ENCODE data around the gene LBR.
A peak's percentile ranks its signal among the peaks of the same experiment; 100 is the strongest.

The LBR gene

DNA sequence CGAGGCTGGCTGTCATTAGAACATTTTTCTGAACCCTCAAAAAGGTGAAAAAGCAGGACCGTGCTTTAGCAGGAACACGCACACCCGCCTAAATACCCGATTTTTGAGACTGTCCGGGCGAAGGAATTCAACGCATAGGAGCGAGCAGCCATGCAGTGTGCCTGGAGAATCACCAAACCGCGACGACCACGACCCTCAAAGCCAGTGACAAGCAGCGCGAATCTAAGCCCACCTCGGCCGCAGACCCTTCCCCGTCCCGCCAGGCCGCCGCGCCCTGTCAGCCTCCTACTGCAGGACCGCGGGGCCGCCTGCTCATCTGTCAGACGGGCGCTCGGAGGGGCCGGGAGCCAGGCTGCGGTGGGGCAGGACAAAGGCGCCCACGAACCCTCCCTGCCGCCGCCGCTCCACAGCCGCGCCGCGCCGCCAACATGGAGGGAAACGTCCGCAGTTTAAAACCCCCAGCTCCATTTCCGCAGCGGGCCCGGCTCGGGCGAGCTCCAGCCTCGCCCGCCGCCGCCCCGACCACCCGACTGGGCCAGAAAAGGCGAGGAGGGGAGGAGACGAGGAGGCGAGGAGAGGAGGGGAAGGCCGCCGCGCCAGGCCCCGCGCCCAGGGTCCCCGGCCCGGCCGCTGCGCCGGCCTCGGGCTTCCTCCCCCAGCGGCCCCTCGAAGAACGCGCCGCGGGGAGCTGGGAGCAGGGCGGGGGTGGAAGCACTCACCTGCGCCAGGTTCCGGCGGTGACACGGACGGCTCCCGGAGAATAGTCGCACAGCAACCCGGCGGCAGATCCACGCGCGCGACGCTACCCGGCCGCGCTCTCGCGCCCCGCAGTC lies at the start of gene LBR:
LBR (minus strand) TSS at position 804 of the 833 bp plus-strand sequence. CDS start 3,963 bp downstream, outside the sequence.
- TF ChIP-seq CTCF (IDR thresholded peaks at IDR 0.05; ENCODE audit: unreplicated experiment in 3 of 3): no peak
- Mint-ChIP-seq H3K36me3 (ENCODE audit: low read depth) (no peaks in the 10 kb centered on the region), H3K4me3 (peak within 1 kb of the TSS; percentile 90 to 94 (median 90)), H3K4me1 (peaks cover 53% of the 10 kb centered on the region), H3K9me3 (no peaks in the 10 kb centered on the region), H3K27ac (peak within 1 kb of the TSS; percentile 81 to 97 (median 95)), H3K27me3 (ENCODE audit: low read depth) (no peaks in the 10 kb centered on the region)

GRCh38 chr1:225477296-225477911 lies 49.6 kb upstream of the LBR start:
- no peak for TF ChIP-seq CTCF (IDR thresholded peaks at IDR 0.05; ENCODE audit: unreplicated experiment in 3 of 3)
- no peak overlapping the region for H3K4me3 Mint-ChIP-seq
- no peak overlapping the region for H3K27ac Mint-ChIP-seq
- H3K9me3 Mint-ChIP-seq: no peaks in the 10 kb centered on the region
- H3K36me3 Mint-ChIP-seq (ENCODE audit: low read depth): no peaks in the 10 kb centered on the region
- H3K4me1 Mint-ChIP-seq: peaks cover 29% of the 10 kb centered on the region
- peaks cover 24% of the 10 kb centered on the region for H3K27me3 Mint-ChIP-seq (ENCODE audit: low read depth)

DNA sequence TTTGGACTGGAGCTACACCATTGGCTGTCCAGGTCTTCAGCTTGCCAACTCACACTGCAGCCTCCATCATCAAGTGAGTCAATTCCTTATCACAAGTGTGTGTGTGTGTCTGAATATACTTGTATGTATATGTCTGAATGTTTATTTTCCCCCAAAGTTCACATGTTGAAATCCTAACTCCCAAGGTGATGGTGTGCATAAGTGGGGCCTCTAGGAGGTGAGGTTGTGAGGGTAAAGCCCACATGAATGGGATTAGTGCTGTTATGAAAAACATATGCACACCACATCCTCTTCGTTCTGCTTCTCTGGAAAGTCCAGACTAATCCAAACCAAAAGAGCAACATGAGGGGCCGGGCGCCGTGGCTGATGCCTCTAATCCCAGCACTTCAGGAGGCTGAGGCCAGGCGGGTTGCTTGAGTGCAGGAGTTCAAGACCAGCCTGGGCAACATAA lies 48.7 kb upstream of the LBR start:
- Mint-ChIP-seq H3K4me1 (peaks cover 22% of the 10 kb centered on the region), H3K27ac (peak overlapping the region in 1 of 3 experiments; percentile 27), H3K9me3 (no peaks in the 10 kb centered on the region), H3K4me3 (no peak overlapping the region), H3K36me3 (ENCODE audit: low read depth) (no peaks in the 10 kb centered on the region), H3K27me3 (ENCODE audit: low read depth) (peaks cover 24% of the 10 kb centered on the region)
- TF ChIP-seq CTCF (IDR thresholded peaks at IDR 0.05; ENCODE audit: unreplicated experiment in 3 of 3): no peak

- Mint-ChIP-seq H3K4me1 (peaks cover 23% of the 10 kb centered on the region), H3K4me3 (no peak overlapping the region), H3K27ac (peak overlapping the region in 1 of 3 experiments; percentile 27), H3K36me3 (ENCODE audit: low read depth) (no peaks in the 10 kb centered on the region), H3K9me3 (no peaks in the 10 kb centered on the region), H3K27me3 (ENCODE audit: low read depth) (peaks cover 25% of the 10 kb centered on the region)
- TF ChIP-seq CTCF (IDR thresholded peaks at IDR 0.05; ENCODE audit: unreplicated experiment in 3 of 3): no peak
Measured at GRCh38 chr1:225476100-225476511, 48.3 kb upstream of the LBR start.

- peak; percentile 100 for TF ChIP-seq CTCF (IDR thresholded peaks at IDR 0.05; ENCODE audit: unreplicated experiment in 3 of 3)
- no peak overlapping the region for H3K4me3 Mint-ChIP-seq
- no peak overlapping the region for H3K27ac Mint-ChIP-seq
- no peaks in the 10 kb centered on the region for H3K36me3 Mint-ChIP-seq (ENCODE audit: low read depth)
- no peaks in the 10 kb centered on the region for H3K9me3 Mint-ChIP-seq
- H3K4me1 Mint-ChIP-seq: peaks cover 32% of the 10 kb centered on the region
- H3K27me3 Mint-ChIP-seq (ENCODE audit: low read depth): peaks cover 31% of the 10 kb centered on the region
Measured at GRCh38 chr1:225474986-225475820, 47.4 kb upstream of the LBR start.

All from nephron (organoid).